NCI-H1105 (cell line): ENCODE measurements around the gene TTC32.

Experiments used
- DNase-seq: peaks from one replicate; lab custom pipeline; 2025; lab: John Stamatoyannopoulos, UW

TTC32 gene

DNA sequence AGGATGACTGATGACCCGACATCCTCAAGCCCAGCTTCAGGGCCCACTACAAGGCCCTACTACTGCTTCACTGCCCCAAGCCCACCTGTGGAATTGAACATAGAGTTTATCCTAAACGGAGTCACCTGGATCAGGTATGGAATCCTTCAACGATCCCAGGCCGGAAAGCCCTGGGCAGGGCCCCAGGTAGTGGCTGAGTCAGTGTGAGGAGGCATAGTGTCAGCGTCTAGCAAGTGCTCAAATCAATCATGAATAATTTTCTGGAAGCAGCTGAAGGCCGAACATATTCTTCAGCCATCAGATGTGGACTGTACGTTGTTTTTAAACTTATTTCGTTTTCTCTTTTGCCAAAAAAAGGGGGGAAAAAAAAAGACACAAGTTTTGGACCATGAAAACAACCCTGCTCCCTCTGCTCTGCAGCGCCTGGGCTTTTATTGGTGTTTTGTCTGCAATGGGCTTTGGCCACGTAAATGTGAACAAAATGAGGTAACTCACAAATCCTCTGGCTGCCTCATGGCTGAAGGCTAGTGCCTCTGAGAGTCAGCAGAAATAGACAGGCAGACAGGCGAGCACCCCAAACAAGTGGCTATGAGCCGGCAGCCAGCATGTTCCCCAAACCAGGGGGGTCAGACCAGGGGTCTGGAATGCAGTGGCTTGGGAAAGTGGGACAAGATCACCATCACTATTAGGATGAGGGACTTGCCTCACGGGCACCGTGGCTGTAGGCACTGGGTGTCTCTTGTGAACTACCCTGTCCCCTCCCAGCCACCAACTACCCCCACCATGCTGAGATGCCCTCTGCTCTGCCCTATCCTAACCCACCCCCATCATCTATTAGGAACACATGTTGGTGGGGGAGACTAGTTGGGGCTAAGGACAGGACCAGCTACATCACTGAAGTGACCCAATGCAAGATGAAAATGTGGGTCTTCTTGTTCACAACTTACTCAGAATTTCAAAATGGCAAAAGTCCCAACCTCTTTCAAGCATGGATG lies 51.4 kb downstream of the TTC32 start:
- DNase-seq: no peak

DNA sequence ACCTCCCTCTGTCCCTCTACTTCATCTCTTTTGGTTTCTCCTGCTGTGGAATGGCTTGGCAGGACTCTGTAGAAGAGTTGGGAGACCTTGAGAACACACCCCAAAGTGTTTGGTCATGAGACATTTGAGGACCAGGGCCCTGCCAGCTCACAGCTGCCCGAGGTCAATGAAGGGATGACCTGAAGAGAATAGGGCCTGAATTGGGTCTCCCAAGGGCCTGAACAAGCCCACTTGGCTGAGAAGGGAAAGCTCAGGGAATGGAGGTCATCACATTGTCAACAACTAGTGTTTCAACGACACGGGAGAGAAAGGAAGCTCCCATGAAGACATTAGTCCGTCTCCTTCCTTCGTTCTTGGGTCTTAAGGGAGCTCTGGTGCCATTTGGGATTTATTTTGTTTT lies 52.8 kb downstream of the TTC32 start:
- DNase-seq: no peak

DNA sequence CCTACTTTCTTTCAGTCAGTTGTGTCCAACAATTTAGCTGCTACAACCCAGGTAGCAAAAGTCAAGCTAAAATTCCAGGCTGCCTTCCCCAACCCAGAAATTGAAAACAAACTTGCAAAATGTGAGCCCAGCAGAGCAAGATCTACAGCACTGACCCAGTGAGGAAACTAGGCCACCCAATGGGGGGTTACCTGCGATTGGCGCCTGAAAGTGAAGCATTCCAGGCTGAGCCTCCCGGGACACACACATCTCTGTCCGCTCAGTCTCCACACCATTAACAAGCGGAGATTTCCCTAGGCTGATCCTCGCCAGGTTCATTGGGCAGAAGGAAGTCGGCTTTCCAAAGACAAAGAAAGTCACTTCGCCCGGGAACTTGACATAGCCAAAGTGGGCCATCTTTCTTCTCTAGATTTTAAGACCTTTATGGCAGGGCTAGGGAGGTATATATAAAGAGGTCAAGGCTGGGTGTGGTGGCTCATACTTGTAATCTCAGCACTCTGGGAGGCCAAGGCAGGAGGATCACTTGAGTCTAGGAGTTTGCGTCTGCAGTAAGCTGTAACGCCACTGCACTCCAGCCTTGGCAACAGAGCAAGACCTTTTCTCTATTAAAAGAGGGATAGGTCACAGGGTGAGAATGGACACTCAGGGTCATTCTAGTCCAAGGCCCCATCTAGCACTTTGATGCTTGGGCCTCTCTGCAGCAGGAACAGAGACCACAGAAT lies 53.6 kb downstream of the TTC32 start:
- DNase-seq: no peak

DNA sequence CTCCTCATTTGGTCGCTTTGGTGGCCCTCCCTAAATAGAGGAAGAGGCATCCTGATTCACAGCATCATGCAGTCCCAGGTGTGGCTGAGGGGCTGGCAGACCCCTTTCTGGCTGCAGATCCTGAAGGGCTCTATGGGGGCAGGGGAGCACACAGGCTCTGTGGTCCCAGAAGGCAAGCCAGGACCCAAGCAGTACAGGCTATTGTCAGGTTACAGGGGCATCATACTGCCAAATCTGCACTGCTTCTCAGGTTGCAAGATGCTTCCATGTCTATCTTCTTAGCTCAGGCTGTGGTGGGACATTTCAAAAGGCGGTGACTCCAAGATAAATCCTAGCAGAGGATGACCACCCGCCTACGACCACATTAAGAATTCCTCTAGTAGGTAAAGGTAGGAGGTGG lies 54.3 kb downstream of the TTC32 start:
- no peak for DNase-seq
